Large intestine (tissue), 3 donors: Measurements from ENCODE around the gene MAP3K15. TPM values are rescaled to one million over a fixed set of nuclear protein-coding genes. Genes with fewer than 3 reads are reported as not detected.
"Not testable (repeated sequence)": the region's sequence is repeated elsewhere in the genome, so short reads cannot be mapped to it uniquely, and the experiment has no call there.

Experiments used
- DNase-seq, 2 donors: peaks; one replicate each; pipeline versions ENCODE4 v3.0.0 to v3.0.0-alpha.2; 2013
- H3K27ac ChIP-seq: one replicate; pipeline ENCODE4 v1.5.1; 2013; ENCODE audit warnings: low read length
- H3K27me3 ChIP-seq: 2 replicates; pipeline ENCODE4 v1.6.1; 2013; ENCODE audit warnings: low read length; ENCODE audit not compliant: control insufficient read depth, insufficient read depth
- H3K36me3 ChIP-seq: 2 replicates; pipeline ENCODE4 v1.6.1; 2013; ENCODE audit warnings: low read length; ENCODE audit not compliant: control insufficient read depth, insufficient read depth
- H3K4me1 ChIP-seq: one replicate; pipeline ENCODE4 v1.6.1; 2013; ENCODE audit warnings: low read length; ENCODE audit not compliant: control insufficient read depth, insufficient read depth
- H3K4me3 ChIP-seq: one replicate; pipeline ENCODE4 v1.5.1; 2013; ENCODE audit warnings: low read length
- H3K9me3 ChIP-seq: one replicate; pipeline ENCODE4 v1.6.1; 2013; ENCODE audit warnings: mild to moderate bottlenecking, low read depth, low read length, moderate library complexity; ENCODE audit not compliant: control insufficient read depth
- WGBS: methylation state at CpG from one replicate; pipeline ENCODE4 v1.1.5; 2013; ENCODE audit warnings: low lambda C conversion rate; ENCODE audit not compliant: insufficient coverage; 5-methylcytosine and 5-hydroxymethylcytosine counted together
- polyA plus RNA-seq: library from polyadenylated mRNA; unstranded; fragments of 120-200 nt; gene quantifications from one replicate; pipeline ENCODE4 v1.2.1, GENCODE V29; 2013

The MAP3K15 gene
- polyA plus RNA-seq, 1 donor: 0.30 TPM

GRCh38 chrX:19487520-19488200, 27.6 kb downstream of the MAP3K15 start:
- H3K4me3 ChIP-seq: no peak overlapping the region
- H3K27ac ChIP-seq: peak overlapping the region; percentile 52
- no peaks in the 10 kb centered on the region for H3K9me3 ChIP-seq
- no peaks in the 10 kb centered on the region for H3K36me3 ChIP-seq
- WGBS: no CpG with 5 or more reads among the region's 3 CpGs
- no peaks in the 10 kb centered on the region for H3K27me3 ChIP-seq
- H3K4me1 ChIP-seq: no peaks in the 10 kb centered on the region
- DNase-seq: peak; percentile 24 to 47

GRCh38 chrX:19479458-19479857, 35.9 kb downstream of the MAP3K15 start:
- H3K36me3 ChIP-seq: no peaks in the 10 kb centered on the region
- no CpG with 5 or more reads among the region's 1 CpG for WGBS
- DNase-seq: peak; percentile 5 to 41

GRCh38 chrX:19468383-19468782, 46.9 kb downstream of the MAP3K15 start:
- not testable (repeated sequence) for H3K9me3 ChIP-seq, H3K27me3 ChIP-seq, H3K36me3 ChIP-seq, H3K4me3 ChIP-seq, DNase-seq, H3K4me1 ChIP-seq, H3K27ac ChIP-seq
- WGBS: no CpG with 5 or more reads among the region's 2 CpGs

More at GRCh38 chrX:19479458-19479857, 35.9 kb downstream of the MAP3K15 start:
- Histone ChIP-seq H3K4me1 (peaks cover 2% of the 10 kb centered on the region), H3K27me3 (no peaks in the 10 kb centered on the region), H3K9me3 (no peaks in the 10 kb centered on the region), H3K4me3 (no peak overlapping the region), H3K27ac (no peak overlapping the region)

- no peaks in the 10 kb centered on the region for H3K9me3 ChIP-seq
- WGBS: no CpG with 5 or more reads among the region's 1 CpG
Observed at GRCh38 chrX:19462879-19463278, 52.4 kb downstream of the MAP3K15 start.

GRCh38 chrX:19462231-19462630, 53.1 kb downstream of the MAP3K15 start:
- no peaks in the 10 kb centered on the region for H3K27me3 ChIP-seq
- DNase-seq: no peak
- 100% methylated on average over 1 of the region's 2 CpGs for WGBS
- no peaks in the 10 kb centered on the region for H3K4me1 ChIP-seq
- H3K9me3 ChIP-seq: no peaks in the 10 kb centered on the region
- no peaks in the 10 kb centered on the region for H3K36me3 ChIP-seq
- H3K4me3 ChIP-seq: no peak overlapping the region
- no peak overlapping the region for H3K27ac ChIP-seq

More at GRCh38 chrX:19462879-19463278, 52.4 kb downstream of the MAP3K15 start:
- H3K36me3 ChIP-seq: no peaks in the 10 kb centered on the region
- no peaks in the 10 kb centered on the region for H3K4me1 ChIP-seq
- no peaks in the 10 kb centered on the region for H3K27me3 ChIP-seq
- no peak overlapping the region for H3K4me3 ChIP-seq
- no peak overlapping the region for H3K27ac ChIP-seq
- DNase-seq: no peak

DNA sequence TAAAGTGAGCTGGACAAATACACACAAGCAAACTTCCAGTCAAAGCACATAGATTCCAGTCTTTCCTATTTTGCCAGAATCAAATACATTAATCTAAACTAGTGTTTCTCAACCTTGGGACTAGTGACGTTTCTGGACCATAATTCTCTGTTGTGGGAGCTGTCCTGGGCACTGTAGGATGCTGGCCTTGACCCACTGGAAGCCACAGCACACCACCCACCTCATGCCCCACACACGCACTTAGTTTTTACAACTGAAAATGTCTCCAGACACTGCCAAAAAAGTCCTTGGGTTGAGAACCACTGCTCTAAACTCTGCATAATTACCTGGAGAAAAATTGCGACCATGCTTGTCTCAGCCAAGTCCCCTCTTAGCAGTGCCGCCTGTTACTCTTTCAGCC, 57.6 kb downstream of the MAP3K15 start:
- Histone ChIP-seq H3K36me3 (no peaks in the 10 kb centered on the region), H3K27me3 (no peaks in the 10 kb centered on the region), H3K4me3 (no peak overlapping the region), H3K27ac (no peak overlapping the region), H3K4me1 (no peaks in the 10 kb centered on the region), H3K9me3 (no peaks in the 10 kb centered on the region)
- no CpG with 5 or more reads among the region's 4 CpGs for WGBS
- DNase-seq: no peak

- Histone ChIP-seq H3K36me3 (no peaks in the 10 kb centered on the region), H3K4me1 (no peaks in the 10 kb centered on the region), H3K27ac (no peak overlapping the region), H3K9me3 (no peaks in the 10 kb centered on the region), H3K4me3 (no peak overlapping the region), H3K27me3 (no peaks in the 10 kb centered on the region)
- DNase-seq: peak in 1 of 2 donors; percentile 9
- WGBS: no CpG with 5 or more reads among the region's 7 CpGs
Observed at GRCh38 chrX:19448077-19448476, 67.2 kb downstream of the MAP3K15 start.

GRCh38 chrX:19446397-19446796, 68.9 kb downstream of the MAP3K15 start:
- Histone ChIP-seq H3K9me3 (no peaks in the 10 kb centered on the region), H3K27me3 (no peaks in the 10 kb centered on the region), H3K27ac (no peak overlapping the region), H3K36me3 (no peaks in the 10 kb centered on the region), H3K4me1 (no peaks in the 10 kb centered on the region), H3K4me3 (no peak overlapping the region)
- peak; percentile 16 to 18 for DNase-seq
- WGBS: no CpG with 5 or more reads among the region's 4 CpGs

GRCh38 chrX:19445772-19446171, 69.5 kb downstream of the MAP3K15 start:
- no CpG with 5 or more reads among the region's 10 CpGs for WGBS
- DNase-seq, H3K4me1 ChIP-seq, H3K9me3 ChIP-seq, H3K27me3 ChIP-seq, H3K36me3 ChIP-seq, H3K4me3 ChIP-seq, H3K27ac ChIP-seq: not testable (repeated sequence)

- Histone ChIP-seq H3K4me1 (no peaks in the 10 kb centered on the region), H3K27ac (no peak overlapping the region), H3K36me3 (no peaks in the 10 kb centered on the region), H3K27me3 (no peaks in the 10 kb centered on the region), H3K4me3 (no peak overlapping the region), H3K9me3 (no peaks in the 10 kb centered on the region)
- no CpG with 5 or more reads among the region's 10 CpGs for WGBS
- DNase-seq: no peak
Observed at GRCh38 chrX:19443869-19444526, 71.3 kb downstream of the MAP3K15 start.

DNA sequence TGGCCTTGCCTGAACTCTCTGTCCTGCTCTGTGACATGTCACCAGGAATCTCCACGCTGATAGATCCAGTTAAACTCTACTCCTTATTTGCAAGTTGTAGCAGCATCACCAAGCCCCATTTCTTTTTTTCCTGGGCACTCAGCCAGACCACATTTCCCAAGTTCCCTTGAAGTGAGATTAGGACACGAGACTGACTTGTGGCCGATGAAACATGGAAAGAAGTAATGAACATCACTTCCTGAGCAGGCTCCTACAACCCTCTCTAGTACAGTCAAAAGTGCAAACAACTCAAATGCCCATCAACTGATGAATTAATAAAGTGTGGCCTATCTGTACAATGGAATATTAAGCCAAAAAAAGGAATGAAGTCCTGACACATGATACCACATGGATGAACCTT, 74.6 kb downstream of the MAP3K15 start:
- Histone ChIP-seq H3K27ac (no peak overlapping the region), H3K4me3 (no peak overlapping the region), H3K36me3 (no peaks in the 10 kb centered on the region), H3K27me3 (no peaks in the 10 kb centered on the region), H3K4me1 (no peaks in the 10 kb centered on the region), H3K9me3 (no peaks in the 10 kb centered on the region)
- WGBS: no CpG with 5 or more reads among the region's 3 CpGs
- peak in 1 of 2 donors; percentile 2 for DNase-seq
